Nucleus accumbens (tissue), 56 donors: ENCODE results near the gene SCLT1.
"Not testable (repeated sequence)": the region's sequence is repeated elsewhere in the genome, so short reads cannot be mapped to it uniquely, and the experiment has no call there.

ENCODE experiments used
- DNase-seq, 56 donors: peaks; one replicate each; lab custom pipeline; 2025; lab: John Stamatoyannopoulos, UW

The SCLT1 gene

GRCh38 chr4:129080129-129080528 lies 13.2 kb downstream of the SCLT1 start:
- no peak for DNase-seq

GRCh38 chr4:129077326-129077725 lies 16.0 kb downstream of the SCLT1 start:
- no peak for DNase-seq

GRCh38 chr4:129069537-129069936 lies 23.8 kb downstream of the SCLT1 start:
- DNase-seq, result not testable (repeated sequence)

- DNase-seq, result no peak
Observed at GRCh38 chr4:129064717-129065116, 28.6 kb downstream of the SCLT1 start.

- DNase-seq, result no peak
Observed at GRCh38 chr4:129063640-129064039, 29.7 kb downstream of the SCLT1 start.

GRCh38 chr4:129062580-129062979 lies 30.8 kb downstream of the SCLT1 start:
- no peak for DNase-seq

GRCh38 chr4:129059028-129059427 lies 34.3 kb downstream of the SCLT1 start:
- no peak for DNase-seq

GRCh38 chr4:129046055-129046959 lies 47.0 kb downstream of the SCLT1 start:
- DNase-seq, result no peak

- DNase-seq, result no peak
Observed at GRCh38 chr4:129043523-129043922, 49.8 kb downstream of the SCLT1 start.

- DNase-seq, result no peak
Observed at GRCh38 chr4:129040471-129040870, 52.9 kb downstream of the SCLT1 start.

GRCh38 chr4:129037093-129037492 lies 56.2 kb downstream of the SCLT1 start:
- no peak for DNase-seq

GRCh38 chr4:129014566-129015509 lies 78.5 kb downstream of the SCLT1 start:
- DNase-seq, result no peak

- no peak for DNase-seq
Observed at GRCh38 chr4:129008096-129008495, 85.2 kb downstream of the SCLT1 start.

- no peak for DNase-seq
Observed at GRCh38 chr4:128986908-128987307, 106.4 kb downstream of the SCLT1 start.

- no peak for DNase-seq
Observed at GRCh38 chr4:128986019-128986418, 107.3 kb downstream of the SCLT1 start.

GRCh38 chr4:128983771-128984485 lies 109.4 kb downstream of the SCLT1 start:
- DNase-seq, result no peak

GRCh38 chr4:128981377-128981776 lies 112.0 kb downstream of the SCLT1 start:
- DNase-seq, result no peak

- no peak for DNase-seq
Observed at GRCh38 chr4:128980816-128981326, 112.5 kb downstream of the SCLT1 start.

- no peak for DNase-seq
Observed at GRCh38 chr4:128979934-128980333, 113.4 kb downstream of the SCLT1 start.

GRCh38 chr4:128978985-128979384 lies 114.4 kb downstream of the SCLT1 start:
- DNase-seq, result no peak
